LNCAP (cell line): Measurements from ENCODE around the gene CDH4.

Experiments used
- TF ChIP-seq, protein P1 (sequence below): fragments of 450-650 bp; IDR thresholded peaks from 2 replicates; pipeline ENCODE4 v1.5.1; 2017; ENCODE audit warnings: mild to moderate bottlenecking

The CDH4 gene

DNA sequence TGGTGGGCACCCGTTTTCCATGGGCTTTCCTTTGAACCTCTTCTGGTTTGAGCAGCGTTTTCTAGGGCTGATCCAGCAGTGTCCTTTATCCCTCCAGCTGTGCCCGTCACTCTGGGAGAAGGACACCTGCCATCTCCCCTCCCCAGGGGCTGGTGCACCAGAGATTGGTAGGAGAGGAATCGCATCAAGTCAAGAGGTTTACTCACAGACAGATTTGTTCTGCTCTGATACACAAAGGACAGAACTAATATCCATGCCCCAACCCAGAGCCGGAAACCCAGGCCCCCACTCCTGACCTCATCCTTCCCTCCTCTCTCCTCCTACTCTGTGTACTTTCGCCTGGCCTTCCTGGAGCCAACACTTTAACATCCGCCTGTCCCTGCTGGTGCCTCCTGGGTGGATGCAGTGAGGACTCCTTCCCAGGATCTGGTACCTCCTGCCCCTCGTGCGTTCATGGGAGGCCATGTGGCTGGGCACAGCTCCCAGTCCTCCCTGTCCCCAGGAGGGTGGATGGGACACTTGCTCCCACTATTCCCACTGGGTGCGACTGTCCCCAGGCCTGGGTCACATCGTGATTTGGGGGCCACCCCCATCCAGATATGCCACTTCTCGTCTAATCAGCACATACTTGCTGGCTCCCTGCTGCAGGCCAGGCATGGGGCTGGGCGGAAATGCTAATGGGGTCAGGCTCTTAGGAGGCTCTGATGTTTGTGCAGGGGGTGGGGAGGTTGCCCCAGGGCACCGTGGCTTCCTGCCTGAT, 286.3 kb downstream of the CDH4 start:
- TF ChIP-seq, protein P1, sequence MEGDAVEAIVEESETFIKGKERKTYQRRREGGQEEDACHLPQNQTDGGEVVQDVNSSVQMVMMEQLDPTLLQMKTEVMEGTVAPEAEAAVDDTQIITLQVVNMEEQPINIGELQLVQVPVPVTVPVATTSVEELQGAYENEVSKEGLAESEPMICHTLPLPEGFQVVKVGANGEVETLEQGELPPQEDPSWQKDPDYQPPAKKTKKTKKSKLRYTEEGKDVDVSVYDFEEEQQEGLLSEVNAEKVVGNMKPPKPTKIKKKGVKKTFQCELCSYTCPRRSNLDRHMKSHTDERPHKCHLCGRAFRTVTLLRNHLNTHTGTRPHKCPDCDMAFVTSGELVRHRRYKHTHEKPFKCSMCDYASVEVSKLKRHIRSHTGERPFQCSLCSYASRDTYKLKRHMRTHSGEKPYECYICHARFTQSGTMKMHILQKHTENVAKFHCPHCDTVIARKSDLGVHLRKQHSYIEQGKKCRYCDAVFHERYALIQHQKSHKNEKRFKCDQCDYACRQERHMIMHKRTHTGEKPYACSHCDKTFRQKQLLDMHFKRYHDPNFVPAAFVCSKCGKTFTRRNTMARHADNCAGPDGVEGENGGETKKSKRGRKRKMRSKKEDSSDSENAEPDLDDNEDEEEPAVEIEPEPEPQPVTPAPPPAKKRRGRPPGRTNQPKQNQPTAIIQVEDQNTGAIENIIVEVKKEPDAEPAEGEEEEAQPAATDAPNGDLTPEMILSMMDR, result no peak

DNA sequence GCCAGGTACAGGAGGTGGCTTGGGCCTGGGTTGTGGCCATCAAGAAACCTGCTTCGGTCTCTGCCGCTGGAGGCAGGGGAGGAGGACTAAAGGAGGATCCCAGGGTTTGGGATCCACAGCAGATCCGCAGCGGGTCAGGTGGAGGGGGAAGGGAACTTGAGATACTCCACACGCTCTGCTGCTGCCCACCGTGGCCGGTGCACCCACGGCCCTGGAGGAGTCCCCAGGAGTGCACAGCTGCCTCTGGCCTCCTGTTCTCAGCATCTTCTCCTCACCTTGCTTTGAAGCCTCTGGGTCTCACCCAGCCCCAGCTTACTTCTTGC, 286.8 kb downstream of the CDH4 start:
- TF ChIP-seq, protein P1, result no peak

DNA sequence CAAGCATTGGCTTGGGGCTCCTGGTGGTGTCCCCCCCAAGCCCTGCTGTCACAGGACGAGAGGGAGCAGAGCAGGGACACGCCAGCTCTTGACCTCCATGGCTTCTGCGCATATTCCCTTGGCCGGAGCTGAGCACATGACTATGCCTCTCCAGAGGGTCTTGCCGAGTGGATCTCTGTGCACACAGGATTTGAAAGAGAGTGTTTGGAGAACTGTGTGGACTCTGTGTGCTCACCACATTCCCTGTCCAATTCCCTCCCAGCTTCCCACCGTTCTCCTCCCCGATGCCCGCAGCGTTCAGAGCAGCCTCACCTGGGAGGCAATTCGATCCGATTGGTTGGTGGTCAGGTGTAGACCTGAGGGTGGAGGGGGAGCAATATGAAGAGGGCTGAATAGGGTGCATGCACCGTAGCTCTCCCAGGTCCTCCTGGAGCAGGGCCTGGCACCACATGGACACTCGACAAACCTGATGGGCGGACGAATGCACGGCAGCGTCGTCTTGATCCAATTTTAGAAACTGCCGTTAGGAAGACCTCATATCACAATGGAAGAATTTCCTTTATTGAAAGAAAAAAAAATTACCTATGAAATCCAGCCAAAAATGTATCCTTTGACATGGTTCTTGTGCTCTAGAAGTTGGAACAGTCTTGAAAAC, 287.8 kb downstream of the CDH4 start:
- TF ChIP-seq, protein P1, result no peak

DNA sequence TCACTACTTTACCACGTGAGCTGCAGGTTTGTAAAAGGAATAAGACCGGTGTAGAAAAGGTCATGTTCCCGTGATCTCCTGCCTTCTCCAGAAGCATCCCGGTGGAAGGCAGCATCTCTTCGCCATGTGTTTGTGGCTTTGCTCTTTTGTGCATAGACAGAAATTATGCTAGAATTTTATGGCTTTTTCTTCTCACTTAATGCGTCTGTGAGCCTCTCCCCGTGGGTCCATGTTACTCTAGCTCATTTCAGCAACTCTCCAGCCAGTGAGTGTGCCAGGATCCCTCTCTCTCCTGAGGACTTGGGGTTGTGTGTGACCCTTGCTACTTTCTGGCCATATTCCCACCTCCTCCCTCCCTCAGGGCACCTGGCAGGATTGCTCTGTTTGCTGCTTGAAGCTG, 289.5 kb downstream of the CDH4 start:
- TF ChIP-seq, protein P1, result no peak

DNA sequence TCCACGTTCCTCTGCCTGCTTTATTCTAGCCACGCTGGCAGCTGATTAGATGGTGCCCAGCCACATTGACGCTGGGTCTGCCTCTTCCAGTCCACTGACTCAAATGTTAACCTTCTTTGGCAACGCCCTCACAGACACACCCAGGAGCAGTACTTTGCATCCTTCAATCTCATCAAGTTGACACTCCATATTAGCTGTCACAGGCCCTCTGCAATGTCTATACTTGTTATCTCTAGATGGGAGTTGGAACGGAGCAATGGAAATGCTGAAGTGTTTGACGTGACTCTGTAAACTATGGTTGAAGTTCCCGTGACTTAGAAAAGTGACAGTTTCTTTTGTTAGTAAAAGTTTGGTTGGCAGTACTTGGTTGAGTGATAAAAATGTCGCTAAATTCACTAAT, 291.0 kb downstream of the CDH4 start:
- TF ChIP-seq, protein P1, result no peak

DNA sequence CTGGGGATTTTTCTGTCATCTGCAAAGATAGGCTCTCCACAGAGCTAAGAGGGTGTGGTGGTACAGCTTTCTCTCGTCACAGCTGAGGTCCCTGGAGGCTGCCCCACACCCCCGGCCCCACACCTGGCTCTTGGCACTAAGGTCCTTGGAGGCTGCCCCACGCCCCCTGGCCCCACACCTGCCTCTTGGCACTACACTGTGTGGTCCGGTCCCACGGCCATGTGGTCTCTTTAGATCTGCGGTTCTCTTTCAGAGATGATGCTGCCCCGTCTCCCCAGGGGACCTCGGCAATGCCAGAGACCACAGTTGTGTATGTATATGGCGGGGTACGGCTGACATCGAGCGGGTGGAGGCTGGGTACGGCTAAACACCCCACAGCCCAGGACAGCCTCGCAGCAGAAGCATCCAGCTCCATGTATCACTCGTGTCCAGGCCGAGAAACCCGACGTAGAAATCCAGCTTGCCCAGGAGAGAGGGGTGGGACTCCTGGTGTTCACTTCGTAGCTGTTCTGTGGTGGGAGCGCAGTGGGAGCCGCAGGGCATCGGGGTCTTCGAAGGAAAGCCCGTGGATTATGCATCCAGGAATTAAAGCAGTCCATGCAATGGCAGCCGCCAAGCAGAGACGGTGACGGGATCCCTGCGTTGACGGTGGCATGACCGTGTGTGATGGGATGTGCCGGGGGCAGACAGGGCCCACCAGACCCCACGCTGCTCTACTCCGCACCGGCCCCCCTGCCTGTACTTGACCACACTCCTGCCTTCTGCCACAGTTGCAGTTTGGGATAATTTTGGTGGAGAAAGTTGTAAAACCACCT, 292.1 kb downstream of the CDH4 start:
- TF ChIP-seq, protein P1, result no peak

DNA sequence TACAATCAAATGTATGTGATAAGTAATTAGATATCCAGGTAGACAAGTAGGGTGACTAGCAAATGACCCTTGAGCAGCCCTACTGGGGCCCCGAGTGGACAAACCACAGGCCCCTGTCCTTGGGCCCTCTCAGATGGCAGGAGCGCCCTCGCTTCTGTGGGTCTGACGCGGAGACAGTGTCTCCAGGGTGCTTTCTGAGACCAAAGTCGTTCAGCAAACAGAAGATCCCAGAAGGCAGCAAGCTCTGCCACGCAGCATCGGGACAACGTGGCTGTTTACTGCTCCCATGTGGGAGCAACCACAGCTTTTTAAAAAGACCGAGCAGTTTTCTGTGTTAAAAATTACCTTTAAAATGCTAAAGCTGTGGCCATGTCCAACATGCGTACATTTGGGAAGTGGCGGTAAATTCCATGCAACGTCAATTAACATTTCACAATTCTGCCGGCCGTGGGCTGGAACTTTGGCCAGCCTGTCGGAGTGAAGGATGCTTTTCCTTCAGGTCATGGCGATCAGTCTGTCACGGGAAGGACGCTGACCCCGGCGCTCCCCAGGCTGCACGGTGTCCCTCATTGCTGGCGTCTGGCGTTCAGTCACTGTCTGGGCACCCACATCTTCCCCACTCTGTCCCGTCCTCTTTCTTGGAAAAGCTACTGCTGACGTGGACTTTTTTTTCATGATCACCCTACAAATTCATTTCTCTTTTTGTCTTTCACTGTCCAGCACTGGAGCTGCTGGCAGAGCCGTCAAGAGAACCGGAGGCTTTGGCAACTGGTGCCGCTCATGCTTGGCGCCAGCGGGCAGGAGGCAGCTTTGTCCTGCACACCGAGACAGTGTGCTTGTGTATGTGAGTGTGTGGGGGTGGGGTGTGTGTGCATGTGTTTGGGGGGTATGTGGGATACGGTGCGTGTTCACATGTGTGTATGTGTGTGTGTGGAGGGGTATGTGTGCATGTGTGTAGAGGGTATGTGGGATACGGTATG, 293.1 kb downstream of the CDH4 start:
- TF ChIP-seq, protein P1, result no peak
